PC-9 (cell line): ENCODE data around the gene FARS2. TPM values are rescaled to one million over a fixed set of nuclear protein-coding genes. Genes with fewer than 3 reads are reported as not detected.

Experiments used
- BruUV-seq: library from RNA; stranded (reverse); fragments of 400-500 nt; replicated peaks from 2 replicates; lab custom pipeline; 2021; lab: Mats Ljungman, UMichigan
- CTCF ChIA-PET: fragments of 300-600 bp; sonication (Branson Sonifier 250); formaldehyde crosslinking; loops from one replicate; lab custom pipeline; 2022; ENCODE audit warnings: antibody characterized with exemption; lab: Charles Lee
- POLR2A ChIA-PET: fragments of 300-600 bp; sonication (Branson Sonifier 250); formaldehyde crosslinking; loops from one replicate; lab custom pipeline; 2022; ENCODE audit warnings: antibody characterized with exemption; ENCODE audit not compliant: unreplicated experiment; lab: Charles Lee
- DNase-seq, 2 experiments: peaks; one replicate each; pipeline versions ENCODE4 v3.0.0 to v3.0.0-alpha.2; 2015 to 2022; ENCODE audit warnings: mixed read lengths in 1 of 2
- H2AFZ ChIP-seq: fragments of 200-600 bp; sonication (generic); 2 replicates; pipeline ENCODE4 v1.8.1; 2017; ENCODE audit warnings: antibody characterized with exemption
- H3F3A ChIP-seq: fragments of 200-600 bp; sonication (generic); 2 replicates; pipeline ENCODE4 v1.8.1; 2017; ENCODE audit warnings: antibody characterized with exemption, mild to moderate bottlenecking, low read depth; ENCODE audit not compliant: insufficient read depth
- H3K27ac ChIP-seq: fragments of 200-600 bp; sonication (generic); 2 replicates; pipeline ENCODE4 v1.6.1; 2016; ENCODE audit warnings: mixed run types
- H3K27me3 ChIP-seq: fragments of 200-600 bp; sonication (generic); 2 replicates; pipeline ENCODE4 v1.6.1; 2016; ENCODE audit warnings: low read depth, mixed run types; ENCODE audit not compliant: insufficient read depth
- H3K36me3 ChIP-seq: fragments of 200-600 bp; sonication (generic); 2 replicates; pipeline ENCODE4 v1.6.1; 2016; ENCODE audit warnings: low read depth, mixed run types
- H3K4me1 ChIP-seq: fragments of 200-600 bp; sonication (generic); replicated peaks from 2 replicates; pipeline ENCODE4 v1.6.1; 2016; ENCODE audit warnings: mixed run types; ENCODE audit not compliant: insufficient read depth
- H3K4me2 ChIP-seq: fragments of 200-600 bp; sonication (generic); 2 replicates; pipeline ENCODE4 v1.6.1; 2017; ENCODE audit warnings: mixed run types
- H3K4me3 ChIP-seq: fragments of 200-600 bp; sonication (generic); 2 replicates; pipeline ENCODE4 v1.6.1; 2016; ENCODE audit warnings: mixed run types
- H3K79me2 ChIP-seq: fragments of 200-600 bp; sonication (generic); 2 replicates; pipeline ENCODE4 v1.6.1; 2017; ENCODE audit warnings: low read depth, mixed run types
- H3K9me2 ChIP-seq: fragments of 200-600 bp; sonication (generic); 2 replicates; pipeline ENCODE4 v1.8.1; 2017; ENCODE audit warnings: mild to moderate bottlenecking; ENCODE audit not compliant: insufficient read depth
- H3K9me3 ChIP-seq: fragments of 200-600 bp; sonication (generic); 2 replicates; pipeline ENCODE4 v1.8.1; 2016; ENCODE audit warnings: low read depth; ENCODE audit not compliant: insufficient read depth
- H4K20me1 ChIP-seq: fragments of 200-600 bp; sonication (generic); 2 replicates; pipeline ENCODE4 v1.8.1; 2017; ENCODE audit not compliant: insufficient read depth
- EZH2 ChIP-seq: fragments of 200-600 bp; sonication (generic); IDR thresholded peaks from 2 replicates; pipeline ENCODE4 v1.8.0; 2017; ENCODE audit warnings: antibody characterized with exemption, low read depth
- intact Hi-C: fragments of 100-400 bp; cut with micrococcal nuclease; formaldehyde crosslinking; loops from one replicate; pipeline ENCODE4 v1.10.0; 2022; ENCODE audit not compliant: unreplicated experiment
- total RNA-seq: library from RNA; stranded (reverse); gene quantifications from 2 replicates; pipeline ENCODE4 v1.2.3, GENCODE V29; 2021
- TF ChIP-seq, protein P1 (sequence below): fragments of 200-600 bp; sonication (generic); conservative IDR thresholded peaks from 2 replicates; pipeline ENCODE4 v1.6.1; 2017; ENCODE audit warnings: mixed run types, antibody characterized with exemption, mild to moderate bottlenecking, moderate library complexity

FARS2 gene
- total RNA-seq, 1 experiment from 2014 or later = 26.7 TPM

GRCh38 chr6:5411414-5411813, 150.1 kb downstream of the FARS2 start:
- CTCF ChIA-PET = no interaction called here

DNA sequence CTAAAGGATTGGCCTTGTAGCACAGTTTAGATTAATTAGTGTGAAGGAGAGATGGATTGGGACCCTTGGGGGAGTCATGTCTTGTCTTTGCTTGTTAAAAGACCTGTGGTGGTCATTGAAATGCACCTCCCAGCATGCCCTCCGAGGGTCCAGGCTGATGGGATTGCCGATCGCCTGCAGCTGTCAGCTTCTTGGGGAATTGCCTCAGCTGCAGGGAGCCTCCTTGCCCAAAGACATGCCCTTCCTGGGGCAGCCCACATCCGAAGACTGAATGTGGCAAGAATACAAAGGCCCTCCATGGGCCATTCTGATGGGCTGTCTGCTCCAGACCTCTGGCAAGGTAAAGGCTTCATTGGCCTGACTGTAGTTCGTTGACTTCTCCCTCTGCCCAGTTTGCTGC, 150.7 kb downstream of the FARS2 start:
- Histone ChIP-seq H4K20me1 (no peaks in the 10 kb centered on the region), H3K36me3 (no peaks in the 10 kb centered on the region), H3K9me2 (no peaks in the 10 kb centered on the region), H3K27me3 (no peaks in the 10 kb centered on the region), H3K4me2 (no peak overlapping the region), H3K79me2 (no peaks in the 10 kb centered on the region), H2AFZ (no peak overlapping the region), H3K27ac (no peak overlapping the region), H3K9me3 (no peaks in the 10 kb centered on the region), H3K4me1 (no peaks in the 10 kb centered on the region), H3K4me3 (no peak overlapping the region), H3F3A (no peaks in the 10 kb centered on the region)
- intact Hi-C loops = no loop called here
- TF ChIP-seq EZH2 = no peak
- TF ChIP-seq, protein P1, sequence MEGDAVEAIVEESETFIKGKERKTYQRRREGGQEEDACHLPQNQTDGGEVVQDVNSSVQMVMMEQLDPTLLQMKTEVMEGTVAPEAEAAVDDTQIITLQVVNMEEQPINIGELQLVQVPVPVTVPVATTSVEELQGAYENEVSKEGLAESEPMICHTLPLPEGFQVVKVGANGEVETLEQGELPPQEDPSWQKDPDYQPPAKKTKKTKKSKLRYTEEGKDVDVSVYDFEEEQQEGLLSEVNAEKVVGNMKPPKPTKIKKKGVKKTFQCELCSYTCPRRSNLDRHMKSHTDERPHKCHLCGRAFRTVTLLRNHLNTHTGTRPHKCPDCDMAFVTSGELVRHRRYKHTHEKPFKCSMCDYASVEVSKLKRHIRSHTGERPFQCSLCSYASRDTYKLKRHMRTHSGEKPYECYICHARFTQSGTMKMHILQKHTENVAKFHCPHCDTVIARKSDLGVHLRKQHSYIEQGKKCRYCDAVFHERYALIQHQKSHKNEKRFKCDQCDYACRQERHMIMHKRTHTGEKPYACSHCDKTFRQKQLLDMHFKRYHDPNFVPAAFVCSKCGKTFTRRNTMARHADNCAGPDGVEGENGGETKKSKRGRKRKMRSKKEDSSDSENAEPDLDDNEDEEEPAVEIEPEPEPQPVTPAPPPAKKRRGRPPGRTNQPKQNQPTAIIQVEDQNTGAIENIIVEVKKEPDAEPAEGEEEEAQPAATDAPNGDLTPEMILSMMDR = no peak
- ChIA-PET CTCF (no interaction called here), POLR2A (no interaction called here)
- no peak for DNase-seq
- no TSS peak for BruUV-seq

More at GRCh38 chr6:5411414-5411813, 150.1 kb downstream of the FARS2 start:
- no TSS peak for BruUV-seq
- no peak overlapping the region for H3K4me3 ChIP-seq
- TF ChIP-seq EZH2 = no peak
- TF ChIP-seq, protein P1 = no peak
- H3K36me3 ChIP-seq = no peaks in the 10 kb centered on the region
- no peaks in the 10 kb centered on the region for H3F3A ChIP-seq
- H2AFZ ChIP-seq = no peak overlapping the region
- DNase-seq = no peak
- no peaks in the 10 kb centered on the region for H3K9me3 ChIP-seq
- no peaks in the 10 kb centered on the region for H3K4me1 ChIP-seq
- H4K20me1 ChIP-seq = no peaks in the 10 kb centered on the region
- H3K27ac ChIP-seq = no peak overlapping the region
- no peaks in the 10 kb centered on the region for H3K79me2 ChIP-seq
- POLR2A ChIA-PET = no interaction called here
- H3K4me2 ChIP-seq = no peak overlapping the region
- no peaks in the 10 kb centered on the region for H3K27me3 ChIP-seq
- no peaks in the 10 kb centered on the region for H3K9me2 ChIP-seq
- intact Hi-C loops = no loop called here

GRCh38 chr6:5412663-5413062, 151.3 kb downstream of the FARS2 start:
- no peak overlapping the region for H2AFZ ChIP-seq
- H3K9me2 ChIP-seq = no peaks in the 10 kb centered on the region
- H3K9me3 ChIP-seq = no peaks in the 10 kb centered on the region
- no peak overlapping the region for H3K4me3 ChIP-seq
- TF ChIP-seq EZH2 = no peak
- TF ChIP-seq, protein P1 = no peak
- no TSS peak for BruUV-seq
- no peaks in the 10 kb centered on the region for H3K79me2 ChIP-seq
- DNase-seq = no peak
- no peaks in the 10 kb centered on the region for H3K27me3 ChIP-seq
- ChIA-PET POLR2A (no interaction called here), CTCF (no interaction called here)
- no peaks in the 10 kb centered on the region for H3K4me1 ChIP-seq
- H3F3A ChIP-seq = no peaks in the 10 kb centered on the region
- no peak overlapping the region for H3K27ac ChIP-seq
- intact Hi-C loops = no loop called here
- H4K20me1 ChIP-seq = no peaks in the 10 kb centered on the region
- H3K4me2 ChIP-seq = no peak overlapping the region
- no peaks in the 10 kb centered on the region for H3K36me3 ChIP-seq
